Forelimb muscle (tissue), 1 donor: ENCODE measurements around the gene IL12RB2. TPM values are rescaled to one million over a fixed set of nuclear protein-coding genes. Genes with fewer than 3 reads are reported as not detected.

Source experiments
- DNase-seq: peaks from one replicate; pipeline ENCODE4 v3.0.0-alpha.2; 2013; ENCODE audit warnings: low read depth
- polyA plus RNA-seq: library from polyadenylated mRNA; unstranded; fragments of 120-200 nt; gene quantifications from one replicate; pipeline ENCODE4 v1.2.1, GENCODE V29; 2013; ENCODE audit not compliant: insufficient read length

The IL12RB2 gene
- polyA plus RNA-seq, 1 donor, result 1.0 TPM

GRCh38 chr1:67313934-67314671 lies 6.4 kb downstream of the IL12RB2 start:
- no peak for DNase-seq

GRCh38 chr1:67314696-67315095 lies 7.0 kb downstream of the IL12RB2 start:
- no peak for DNase-seq

- no peak for DNase-seq
Observed at GRCh38 chr1:67316180-67316902, 8.7 kb downstream of the IL12RB2 start.

- no peak for DNase-seq
Observed at GRCh38 chr1:67316918-67317317, 9.2 kb downstream of the IL12RB2 start.

- no peak for DNase-seq
Observed at GRCh38 chr1:67317803-67318202, 10.1 kb downstream of the IL12RB2 start.

GRCh38 chr1:67322442-67322841 lies 14.8 kb downstream of the IL12RB2 start:
- no peak for DNase-seq

GRCh38 chr1:67323087-67323486 lies 15.4 kb downstream of the IL12RB2 start:
- no peak for DNase-seq

- no peak for DNase-seq
Observed at GRCh38 chr1:67324068-67324467, 16.4 kb downstream of the IL12RB2 start.

- no peak for DNase-seq
Observed at GRCh38 chr1:67327864-67328466, 20.3 kb downstream of the IL12RB2 start.

- DNase-seq, result no peak
Observed at GRCh38 chr1:67332653-67333529, 25.2 kb downstream of the IL12RB2 start.

- DNase-seq, result no peak
Observed at GRCh38 chr1:67333603-67334002, 25.9 kb downstream of the IL12RB2 start.

GRCh38 chr1:67335411-67335810 lies 27.7 kb downstream of the IL12RB2 start:
- no peak for DNase-seq

- no peak for DNase-seq
Observed at GRCh38 chr1:67336157-67336556, 28.5 kb downstream of the IL12RB2 start.

GRCh38 chr1:67336783-67337182 lies 29.1 kb downstream of the IL12RB2 start:
- DNase-seq, result no peak

- DNase-seq, result no peak
Observed at GRCh38 chr1:67338642-67339041, 31.0 kb downstream of the IL12RB2 start.

GRCh38 chr1:67339623-67340343 lies 32.1 kb downstream of the IL12RB2 start:
- no peak for DNase-seq

GRCh38 chr1:67342076-67342890 lies 34.6 kb downstream of the IL12RB2 start:
- no peak for DNase-seq

GRCh38 chr1:67345556-67345955 lies 37.9 kb downstream of the IL12RB2 start:
- DNase-seq, result no peak

- DNase-seq, result no peak
Observed at GRCh38 chr1:67346982-67347381, 39.3 kb downstream of the IL12RB2 start.
